IMR-90 (cell line): Measurements from ENCODE around the gene URAD. TPM values are rescaled to one million over a fixed set of nuclear protein-coding genes. Genes with fewer than 3 reads are reported as not detected.

ENCODE experiments used
- ATAC-seq: fragments of 200-7000 bp; cut with Tn5 transposase; 2 replicates; pipeline ENCODE4 v1.9.1; 2020; ENCODE audit warnings: low read depth, mild to moderate bottlenecking, moderate library complexity
- BruUV-seq: library from RNA; stranded (reverse); fragments of 400-500 nt; replicated peaks from 2 replicates; lab custom pipeline; 2021; lab: Mats Ljungman, UMichigan
- CTCF ChIA-PET: fragments of 300-600 bp; formaldehyde crosslinking; extraction: SDS; loops from one replicate; lab custom pipeline; 2021; ENCODE audit warnings: antibody characterized with exemption; lab: Yijun Ruan, JAX
- POLR2A ChIA-PET: fragments of 300-600 bp; sonication (Branson Sonifier 250); formaldehyde crosslinking; loops from one replicate; lab custom pipeline; 2022; ENCODE audit warnings: antibody characterized with exemption; ENCODE audit not compliant: unreplicated experiment; lab: Charles Lee
- DNase-seq: peaks from one replicate; pipeline ENCODE4 v3.0.0; 2013
- H2AFZ ChIP-seq: replicated peaks from 2 replicates; pipeline ENCODE3; 2013; ENCODE audit warnings: low read length, mild to moderate bottlenecking; ENCODE audit not compliant: poor library complexity
- H2AK5ac ChIP-seq: 2 replicates; pipeline ENCODE4 v1.6.1; 2013; ENCODE audit warnings: low read depth, low read length, inconsistent platforms
- H2AK9ac ChIP-seq: replicated peaks from 2 replicates; pipeline ENCODE3; 2013; ENCODE audit warnings: mild to moderate bottlenecking, low read depth, low read length, moderate library complexity; ENCODE audit not compliant: poor library complexity
- H2BK120ac ChIP-seq: 2 replicates; pipeline ENCODE4 v1.6.1; 2013; ENCODE audit warnings: low read depth, low read length, inconsistent platforms
- H2BK15ac ChIP-seq: 3 replicates; pipeline ENCODE4 v1.6.1; 2013; ENCODE audit warnings: low read depth, low read length, inconsistent platforms
- H2BK20ac ChIP-seq: 2 replicates; pipeline ENCODE4 v1.6.1; 2013; ENCODE audit warnings: low read depth, mild to moderate bottlenecking, inconsistent platforms, low read length, moderate library complexity
- H2BK5ac ChIP-seq: 2 replicates; pipeline ENCODE4 v1.6.1; 2013; ENCODE audit warnings: mild to moderate bottlenecking, low read depth, low read length, inconsistent platforms; ENCODE audit not compliant: poor library complexity, severe bottlenecking
- H3K14ac ChIP-seq: replicated peaks from 2 replicates; pipeline ENCODE4 v1.6.1; 2013; ENCODE audit warnings: low read depth, low read length, inconsistent platforms
- H3K18ac ChIP-seq: 2 replicates; pipeline ENCODE4 v1.6.1; 2013; ENCODE audit warnings: low read depth, low read length, control low read depth
- H3K23ac ChIP-seq: 2 replicates; pipeline ENCODE4 v1.6.1; 2013; ENCODE audit warnings: low read depth, low read length, inconsistent platforms
- H3K27ac ChIP-seq: 2 replicates; pipeline ENCODE4 v1.5.1; 2013; ENCODE audit warnings: mild to moderate bottlenecking, control low read depth, low read length; ENCODE audit not compliant: insufficient read depth
- H3K27me3 ChIP-seq: 2 replicates; pipeline ENCODE4 v1.6.1; 2013; ENCODE audit warnings: low read length; ENCODE audit not compliant: control insufficient read depth, insufficient read depth
- H3K36me3 ChIP-seq: 2 replicates; pipeline ENCODE4 v1.6.1; 2013; ENCODE audit warnings: low read length, mixed read lengths; ENCODE audit not compliant: control insufficient read depth, insufficient read depth
- H3K4ac ChIP-seq: 2 replicates; pipeline ENCODE4 v1.6.1; 2013; ENCODE audit warnings: low read depth, low read length, inconsistent platforms
- H3K4me1 ChIP-seq: 2 replicates; pipeline ENCODE4 v1.6.1; 2013; ENCODE audit warnings: low read length, mixed read lengths; ENCODE audit not compliant: control insufficient read depth, insufficient read depth
- H3K4me2 ChIP-seq: 2 replicates; pipeline ENCODE4 v1.6.1; 2013; ENCODE audit warnings: low read depth, mild to moderate bottlenecking, control low read depth, low read length, moderate library complexity
- H3K4me3 ChIP-seq: 2 replicates; pipeline ENCODE4 v1.5.1; 2013; ENCODE audit warnings: low read depth, mild to moderate bottlenecking, control low read depth, low read length, moderate library complexity; ENCODE audit not compliant: insufficient read depth
- H3K56ac ChIP-seq: 2 replicates; pipeline ENCODE4 v1.6.1; 2013; ENCODE audit warnings: low read length, inconsistent platforms; ENCODE audit not compliant: insufficient read depth; ENCODE audit errors: extremely low read depth
- H3K79me1 ChIP-seq, 2 experiments: 2 replicates each; pipeline ENCODE4 v1.6.1; 2013; ENCODE audit warnings: low read length in 2 of 2, inconsistent platforms in 1 of 2, low read depth in 1 of 2
- H3K9ac ChIP-seq: 2 replicates; pipeline ENCODE4 v1.6.1; 2013; ENCODE audit warnings: low read depth, low read length, control low read depth
- H3K9me1 ChIP-seq: 2 replicates; pipeline ENCODE4 v1.6.1; 2013; ENCODE audit warnings: low read length, inconsistent platforms; ENCODE audit not compliant: insufficient read depth
- H3K9me3 ChIP-seq: 2 replicates; pipeline ENCODE4 v1.6.1; 2013; ENCODE audit warnings: low read length; ENCODE audit not compliant: control insufficient read depth, insufficient read depth
- H4K20me1 ChIP-seq: 2 replicates; pipeline ENCODE4 v1.6.1; 2013; ENCODE audit warnings: low read length, inconsistent platforms; ENCODE audit not compliant: insufficient read depth
- H4K5ac ChIP-seq: 2 replicates; pipeline ENCODE4 v1.6.1; 2013; ENCODE audit warnings: mild to moderate bottlenecking, low read depth, low read length, control low read depth
- H4K8ac ChIP-seq, 2 experiments: 2 replicates each; pipeline ENCODE4 v1.6.1; 2013; ENCODE audit warnings: low read depth in 2 of 2, low read length in 2 of 2, control low read depth in 1 of 2, inconsistent platforms in 1 of 2
- H4K91ac ChIP-seq: 2 replicates; pipeline ENCODE4 v1.6.1; 2013; ENCODE audit warnings: low read depth, low read length, inconsistent platforms; ENCODE audit not compliant: insufficient read depth
- BHLHE40 ChIP-seq: fragments of 150-350 bp; IDR thresholded peaks from 2 replicates; pipeline ENCODE4 v1.6.1; 2016; ENCODE audit warnings: mild to moderate bottlenecking, low read depth, low read length
- CEBPB ChIP-seq: IDR thresholded peaks from 2 replicates; pipeline ENCODE4 v1.6.1; 2012; ENCODE audit warnings: low read depth, low read length, improper control_type of control experiment
- CHD1 ChIP-seq: IDR thresholded peaks from 2 replicates; pipeline ENCODE4 v1.6.1; 2012; ENCODE audit warnings: low read depth, low read length, improper control_type of control experiment
- CTCF ChIP-seq: conservative IDR thresholded peaks from 2 replicates; pipeline ENCODE4 v1.5.1; 2012; ENCODE audit warnings: mild to moderate bottlenecking, low read depth, low read length, improper control_type of control experiment
- ELK1 ChIP-seq: fragments of 150-350 bp; IDR thresholded peaks from 2 replicates; pipeline ENCODE4 v1.6.1; 2016; ENCODE audit warnings: low read depth, mild to moderate bottlenecking, low read length, moderate library complexity, borderline replicate concordance
- FOS ChIP-seq: fragments of 150-350 bp; IDR thresholded peaks from 2 replicates; pipeline ENCODE4 v1.6.1; 2016; ENCODE audit warnings: low read depth, low read length
- MAFK ChIP-seq: IDR thresholded peaks from 2 replicates; pipeline ENCODE4 v1.6.1; 2012; ENCODE audit warnings: low read depth, low read length, improper control_type of control experiment
- MAZ ChIP-seq: IDR thresholded peaks from 2 replicates; pipeline ENCODE4 v1.6.1; 2012; ENCODE audit warnings: low read depth, mild to moderate bottlenecking, low read length, improper control_type of control experiment, moderate library complexity, borderline replicate concordance
- MXI1 ChIP-seq: IDR thresholded peaks from 2 replicates; pipeline ENCODE4 v1.6.1; 2012; ENCODE audit warnings: low read depth, mild to moderate bottlenecking, low read length, moderate library complexity, borderline replicate concordance
- NFE2L2 ChIP-seq: fragments of 150-350 bp; IDR thresholded peaks from 2 replicates; pipeline ENCODE4 v1.6.1; 2016; ENCODE audit warnings: low read depth, mild to moderate bottlenecking, low read length
- POLR2A ChIP-seq: IDR thresholded peaks from 2 replicates; pipeline ENCODE4 v1.6.1; 2012; ENCODE audit warnings: mild to moderate bottlenecking, low read depth, low read length
- RAD21 ChIP-seq: IDR thresholded peaks from 2 replicates; pipeline ENCODE4 v1.6.1; 2012; ENCODE audit warnings: low read length, improper control_type of control experiment
- RCOR1 ChIP-seq: IDR thresholded peaks from 2 replicates; pipeline ENCODE4 v1.6.1; 2012; ENCODE audit warnings: mild to moderate bottlenecking, low read length, improper control_type of control experiment; ENCODE audit not compliant: insufficient replicate concordance
- RFX5 ChIP-seq: IDR thresholded peaks from 2 replicates; pipeline ENCODE4 v1.8.0; 2012; ENCODE audit warnings: low read depth, mild to moderate bottlenecking, low read length, moderate library complexity
- SMC3 ChIP-seq: fragments of 150-350 bp; IDR thresholded peaks from 2 replicates; pipeline ENCODE4 v1.6.1; 2016; ENCODE audit warnings: low read depth, mild to moderate bottlenecking, antibody characterized with exemption, low read length, moderate library complexity
- USF2 ChIP-seq: fragments of 150-350 bp; IDR thresholded peaks from 2 replicates; pipeline ENCODE4 v1.6.1; 2017; ENCODE audit warnings: mild to moderate bottlenecking, antibody characterized with exemption, low read length, low read depth
- WGBS, 2 experiments: methylation state at CpG; one replicate each; pipeline versions ENCODE4 v1.1.5 to v1.1.7; 2013; ENCODE audit warnings: missing lambda C conversion rate in 2 of 2; ENCODE audit not compliant: insufficient read length in 1 of 2; ENCODE audit errors: extremely low coverage in 2 of 2; 5-methylcytosine and 5-hydroxymethylcytosine counted together
- dilution Hi-C: fragments of 300-500 bp; cut with HindIII; formaldehyde crosslinking; loops from one replicate; pipeline ENCODE4 v1.14.3; 2018; ENCODE audit warnings: low sequenced_read_pairs; ENCODE audit not compliant: unreplicated experiment
- in situ Hi-C: fragments of 300-500 bp; cut with MboI; formaldehyde crosslinking; loops from 3 replicates; pipeline ENCODE4 v1.14.3; 2019; ENCODE audit warnings: low sequenced_read_pairs, inconsistent platforms, mixed read lengths
- intact Hi-C: fragments of 100-400 bp; cut with micrococcal nuclease; formaldehyde crosslinking; loops from 2 replicates; pipeline ENCODE4 v1.10.0; 2022
- polyA plus RNA-seq, 3 experiments: library from polyadenylated mRNA; depleted of rRNA; stranded (reverse); fragments of >200 nt; gene quantifications; 2 replicates each; pipeline ENCODE4 v1.2.3, GENCODE V29; 2012; ENCODE audit warnings: low replicate concordance in 1 of 3
- total RNA-seq: library from RNA; depleted of rRNA; stranded (reverse); fragments of >200 nt; gene quantifications from 2 replicates; pipeline ENCODE4 v1.2.3, GENCODE V29; 2012

URAD gene
- total and polyA plus RNA-seq, 2 of the 4 experiments (the other 2 are of a cell fraction), result not detected

DNA sequence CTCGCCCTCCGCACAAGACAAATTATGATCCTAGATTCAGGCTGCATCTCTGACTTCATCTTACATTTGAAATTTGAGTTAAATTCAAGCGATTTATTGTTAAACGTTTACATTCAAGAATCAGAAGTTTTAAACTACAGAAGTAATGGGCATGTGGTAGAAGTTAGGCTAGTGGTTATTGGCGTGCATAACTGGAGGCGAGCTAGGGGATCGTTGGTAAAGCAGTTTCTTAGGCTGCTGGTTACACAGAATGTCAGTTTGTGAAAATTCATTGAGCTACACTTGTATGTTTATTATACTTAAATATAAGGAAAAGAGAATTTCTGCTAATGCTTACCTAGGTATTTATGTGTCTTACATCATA is 18.6 kb downstream of the URAD start:
- POLR2A ChIA-PET, result interaction anchor here (0.6 kb wide), 1 partner anchor 327 kb away, joined by 3 read pairs; no protein-coding TSS in a partner anchor

More for the DNA sequence above, 18.6 kb downstream of the URAD start:
- H3K27ac ChIP-seq, result no peak overlapping the region
- no peak overlapping the region for H2BK5ac ChIP-seq
- H4K20me1 ChIP-seq, result peaks cover 4% of the 10 kb centered on the region
- H3K79me1 ChIP-seq, result no peaks in the 10 kb centered on the region
- CTCF ChIA-PET, result no interaction called here
- H4K5ac ChIP-seq, result no peak overlapping the region
- dilution Hi-C loops, result no loop called here
- no peak overlapping the region for H3K18ac ChIP-seq
- H2AK9ac ChIP-seq, result no peak overlapping the region
- H3K9me1 ChIP-seq, result no peaks in the 10 kb centered on the region; the same call in 1 of the 2 replicates
- DNase-seq (no peak), ATAC-seq (no peak)
- no peak overlapping the region for H3K56ac ChIP-seq
- in situ Hi-C loops, result no loop called here
- no peak overlapping the region for H2AK5ac ChIP-seq
- H3K9me3 ChIP-seq, result peaks cover 3% of the 10 kb centered on the region; the same call in 1 of the 2 replicates
- no peak overlapping the region for H3K4me2 ChIP-seq
- no peak overlapping the region for H3K9ac ChIP-seq
- WGBS, 2 experiments, result no CpG with 5 or more reads among the region's 7 CpGs
- TF ChIP-seq FOS (no peak), MAFK (no peak), ELK1 (no peak), CEBPB (no peak), CTCF (no peak), RFX5 (no peak), MXI1 (no peak), SMC3 (no peak), BHLHE40 (no peak), MAZ (no peak), RAD21 (no peak), NFE2L2 (no peak), CHD1 (no peak), USF2 (no peak), POLR2A (no peak), RCOR1 (no peak)
- H2BK20ac ChIP-seq, result no peak overlapping the region
- no peak overlapping the region for H3K4ac ChIP-seq
- intact Hi-C loops, result no loop called here
- BruUV-seq, result no TSS peak
- no peaks in the 10 kb centered on the region for H3K4me1 ChIP-seq
- no peak overlapping the region for H4K91ac ChIP-seq
- no peak overlapping the region for H2BK15ac ChIP-seq
- H2BK120ac ChIP-seq, result no peak overlapping the region
- peaks cover 98% of the 10 kb centered on the region for H3K27me3 ChIP-seq
- H3K23ac ChIP-seq, result no peak overlapping the region
- H3K36me3 ChIP-seq, result no peaks in the 10 kb centered on the region
- H2AFZ ChIP-seq, result no peak overlapping the region
- no peak overlapping the region for H4K8ac ChIP-seq
- no peak overlapping the region for H3K4me3 ChIP-seq
- no peak overlapping the region for H3K14ac ChIP-seq
